ENCODE results near the gene TBKBP1.
"Not testable (repeated sequence)": the region's sequence is repeated elsewhere in the genome, so short reads cannot be mapped to it uniquely, and the experiment has no call there.

TBKBP1 gene

GRCh38 chr17:47739150-47739549, 45.2 kb downstream of the TBKBP1 start:
- DNase-seq (ENCODE audit: low read depth) = no peak
- TF ChIP-seq CTCF (IDR thresholded peaks at IDR 0.05; ENCODE audit: control insufficient read depth, extremely low read depth, insufficient read depth) = no peak
- H3K4me3 ChIP-seq (ENCODE audit: low read depth, low read length) = no peak overlapping the region

GRCh38 chr17:47739945-47740344, 46.0 kb downstream of the TBKBP1 start:
- not testable (repeated sequence) for H3K4me3 ChIP-seq (ENCODE audit: low read depth, low read length); DNase-seq (ENCODE audit: low read depth)

- no peak for DNase-seq (ENCODE audit: low read depth)
- no peak overlapping the region for H3K4me3 ChIP-seq (ENCODE audit: low read depth, low read length)
- TF ChIP-seq CTCF (IDR thresholded peaks at IDR 0.05; ENCODE audit: control insufficient read depth, extremely low read depth, insufficient read depth) = no peak
Observed at GRCh38 chr17:47741109-47741792, 47.3 kb downstream of the TBKBP1 start.

GRCh38 chr17:47741793-47742145, 47.8 kb downstream of the TBKBP1 start:
- no peak for DNase-seq (ENCODE audit: low read depth)
- no peak overlapping the region for H3K4me3 ChIP-seq (ENCODE audit: low read depth, low read length)
- TF ChIP-seq CTCF (IDR thresholded peaks at IDR 0.05; ENCODE audit: control insufficient read depth, extremely low read depth, insufficient read depth) = no peak

GRCh38 chr17:47742319-47743181, 48.6 kb downstream of the TBKBP1 start:
- no peak for DNase-seq (ENCODE audit: low read depth)
- H3K4me3 ChIP-seq (ENCODE audit: low read depth, low read length) = no peak overlapping the region
- peak; percentile 32 for TF ChIP-seq CTCF (IDR thresholded peaks at IDR 0.05; ENCODE audit: control insufficient read depth, extremely low read depth, insufficient read depth)

- no peak overlapping the region for H3K4me3 ChIP-seq (ENCODE audit: low read depth, low read length)
- no peak for TF ChIP-seq CTCF (IDR thresholded peaks at IDR 0.05; ENCODE audit: control insufficient read depth, extremely low read depth, insufficient read depth)
- no peak for DNase-seq (ENCODE audit: low read depth)
Observed at GRCh38 chr17:47744168-47745036, 50.4 kb downstream of the TBKBP1 start.

- no peak overlapping the region for H3K4me3 ChIP-seq (ENCODE audit: low read depth, low read length)
- TF ChIP-seq CTCF (IDR thresholded peaks at IDR 0.05; ENCODE audit: control insufficient read depth, extremely low read depth, insufficient read depth) = no peak
- DNase-seq (ENCODE audit: low read depth) = no peak
Observed at GRCh38 chr17:47745037-47745380, 51.0 kb downstream of the TBKBP1 start.

All from LNCaP clone FGC (cell line).